ENCODE data around the gene GATA3.

Gene GATA3

GRCh38 chr10:8105932-8106331 lies 51.4 kb downstream of the GATA3 start:
- no peak for DNase-seq

DNA sequence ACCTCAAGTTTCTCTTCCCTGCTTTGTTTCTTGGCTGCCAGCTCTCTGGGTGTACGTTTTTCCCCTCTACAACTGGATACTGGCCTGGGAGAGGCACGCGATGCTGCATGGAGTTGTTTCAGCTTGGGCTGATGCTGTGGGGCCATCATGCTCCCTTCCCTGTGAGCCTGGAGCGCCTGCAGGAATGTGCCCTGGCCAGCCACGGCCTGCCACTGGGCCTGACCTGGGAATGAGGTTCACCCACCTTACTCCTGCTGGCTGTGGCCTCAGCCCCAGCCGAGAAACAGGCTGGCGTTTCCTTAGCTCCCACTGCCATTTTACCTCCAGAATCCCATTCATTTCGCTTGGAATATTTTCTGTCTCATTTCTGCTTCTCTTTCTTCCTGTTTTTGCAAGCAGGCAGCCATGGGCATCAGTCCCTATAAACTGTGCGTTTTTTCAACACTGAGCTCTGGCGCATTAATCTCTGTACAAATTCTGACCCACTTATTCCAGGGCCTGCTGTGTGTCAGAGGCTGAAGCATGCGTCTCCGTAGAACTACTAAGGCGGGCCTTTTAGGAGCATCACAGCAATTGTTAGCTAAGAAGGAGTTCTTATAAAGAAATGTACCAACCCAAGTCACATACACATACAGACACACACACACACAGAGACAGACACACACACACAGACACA lies 57.9 kb downstream of the GATA3 start:
- DNase-seq, result no peak

- DNase-seq, result no peak
These were observed 58.5 kb downstream of the GATA3 start for GRCh38 chr10:8112942-8113442.

DNA sequence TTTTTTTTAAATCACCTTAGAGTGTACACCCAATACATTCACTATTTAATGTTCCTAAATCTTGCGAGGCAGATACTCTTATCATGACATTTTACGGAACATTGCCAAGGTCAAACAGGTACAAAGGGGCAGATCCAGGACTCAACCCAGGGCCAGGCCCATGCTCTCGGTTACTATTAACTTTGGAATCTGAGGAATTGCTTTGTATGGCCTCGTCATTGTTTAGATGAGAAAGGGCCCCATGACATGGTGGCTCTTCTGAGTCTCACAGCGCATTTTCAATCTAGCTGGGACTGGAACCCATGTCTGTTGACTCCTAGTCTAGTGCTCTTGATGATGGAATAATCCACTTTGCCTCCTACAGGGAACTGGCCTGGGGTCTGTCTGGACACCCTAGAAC lies 59.1 kb downstream of the GATA3 start:
- no peak for DNase-seq

DNA sequence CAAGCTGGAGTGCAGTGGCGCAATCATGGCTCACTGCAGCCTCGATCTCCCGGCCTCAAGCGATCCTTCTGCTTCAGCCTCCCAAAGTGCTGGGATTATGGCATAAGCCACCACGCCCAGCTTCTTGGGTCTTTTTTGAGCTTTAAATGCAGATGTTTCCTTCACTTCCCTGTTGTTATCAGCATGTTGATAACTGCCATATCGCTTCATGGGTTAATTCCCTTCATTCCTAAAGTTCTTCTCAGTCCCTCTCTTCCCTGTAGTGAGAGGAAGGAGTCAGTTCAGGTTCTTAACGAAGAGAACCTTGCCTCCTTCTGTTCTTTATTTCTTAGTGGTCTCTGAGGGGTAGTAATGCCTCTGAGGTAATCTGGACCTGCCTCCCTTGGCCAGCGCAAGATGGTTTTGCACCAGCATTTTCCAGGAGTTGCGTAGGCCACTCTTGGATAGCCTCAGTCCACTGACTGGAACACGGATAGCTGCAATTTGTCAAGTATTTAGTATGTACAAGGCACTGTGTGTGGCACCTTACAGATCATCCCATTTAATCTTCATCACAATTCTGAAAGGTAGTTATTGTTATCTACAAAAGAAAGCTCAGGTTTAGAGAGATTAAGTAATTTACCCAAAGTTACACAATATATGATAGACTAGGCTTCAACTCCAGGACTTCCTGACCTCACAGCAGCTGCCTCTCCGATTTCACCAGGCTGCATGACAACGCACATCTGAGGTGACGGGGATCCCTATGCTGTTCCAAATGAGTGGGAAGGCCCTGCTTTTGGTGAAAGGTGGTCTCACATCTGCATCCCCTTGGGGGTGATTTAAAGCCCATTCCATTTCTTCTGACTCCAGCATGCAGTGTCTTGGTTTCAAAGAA lies 60.5 kb downstream of the GATA3 start:
- no peak for DNase-seq

- DNase-seq, result no peak
These were observed 61.1 kb downstream of the GATA3 start for GRCh38 chr10:8115618-8115980.

GRCh38 chr10:8116474-8116873 lies 62.0 kb downstream of the GATA3 start:
- no peak for DNase-seq

- no peak for DNase-seq
These were observed 62.5 kb downstream of the GATA3 start for GRCh38 chr10:8116926-8117493.

GRCh38 chr10:8121201-8121890 lies 66.9 kb downstream of the GATA3 start:
- DNase-seq, result no peak

- no peak for DNase-seq
These were observed 68.3 kb downstream of the GATA3 start for GRCh38 chr10:8122611-8123369.

DNA sequence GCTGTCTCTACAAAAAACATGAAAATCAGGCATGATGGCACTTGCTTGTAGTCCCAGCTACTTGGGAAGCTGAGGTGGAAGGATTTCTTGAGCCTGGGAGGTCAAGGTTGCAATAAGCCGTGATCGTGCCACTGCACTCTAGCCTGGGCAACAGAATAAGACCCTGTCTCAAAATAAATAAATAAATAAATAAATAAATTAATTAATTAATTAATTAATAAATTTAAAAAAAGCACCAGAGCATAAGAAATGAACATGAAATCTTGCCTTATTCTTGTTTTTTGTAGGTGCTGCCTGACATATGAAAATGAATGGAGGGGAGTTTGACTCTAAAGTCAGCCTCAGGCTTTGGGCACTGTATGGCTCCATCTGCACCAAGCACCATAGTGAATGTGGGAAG lies 69.9 kb downstream of the GATA3 start:
- no peak for DNase-seq

All from NCI-H2171 treated with DMSO at 0.1 percent for 48 hours (cell line).